GM21367 (cell line): Measurements from ENCODE around the gene DNASE2B.

ENCODE experiments used
- ATAC-seq: cut with Tn5 transposase; IDR thresholded peaks from one replicate; pipeline ENCODE4 v1.9.1; 2021; ENCODE audit not compliant: unreplicated experiment

Gene DNASE2B

DNA sequence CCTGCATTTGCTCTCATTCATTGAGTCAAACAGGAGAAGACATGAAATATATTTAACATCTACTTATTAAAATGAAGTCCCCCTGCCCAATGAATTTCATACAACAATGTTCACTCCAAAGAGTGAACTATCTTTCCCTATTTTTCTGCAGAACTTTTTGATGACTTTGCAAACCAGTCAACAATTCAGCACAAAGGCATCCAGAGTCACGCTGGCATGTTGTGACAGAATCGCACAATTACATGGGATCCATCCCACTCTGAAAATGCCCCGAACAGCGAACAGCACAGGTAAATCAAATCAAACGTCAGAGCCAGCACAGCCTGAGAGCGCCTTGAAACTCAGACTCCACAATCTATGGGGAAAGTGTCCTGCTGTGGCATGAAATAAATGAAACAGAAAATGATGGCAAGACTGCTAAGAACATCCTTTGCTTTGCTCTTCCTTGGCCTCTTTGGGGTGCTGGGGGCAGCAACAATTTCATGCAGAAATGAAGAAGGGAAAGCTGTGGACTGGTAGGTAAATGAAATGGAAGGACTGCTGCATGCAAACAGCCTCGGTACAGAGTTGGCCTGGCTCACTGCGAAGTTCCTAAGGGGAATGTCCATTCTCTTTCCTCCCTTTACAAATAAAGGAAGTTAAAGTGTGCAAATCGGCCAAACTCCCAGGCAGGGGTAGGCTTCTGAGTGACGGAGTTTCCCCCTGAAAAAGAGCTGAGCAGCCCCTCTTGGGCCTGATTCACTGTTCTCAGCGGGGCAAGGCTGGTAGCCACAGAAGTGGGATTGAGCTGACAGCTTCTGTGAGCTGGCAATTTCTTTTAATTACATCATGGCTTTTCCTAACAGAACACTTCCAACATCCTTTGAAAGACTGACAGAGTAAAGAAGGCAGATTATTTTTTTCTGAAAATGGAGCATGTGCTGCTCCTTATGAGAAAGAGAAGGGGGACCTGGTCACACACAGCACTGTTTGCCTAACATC is at the start of gene DNASE2B:
Gene DNASE2B, plus strand, starts transcription at position 310 of the 981 bp plus-strand sequence. Its CDS starts 81 bp downstream, at position 391.
- ATAC-seq: no peak

GRCh38 chr1:84348759-84349158 is 49.5 kb upstream of the DNASE2B start:
- ATAC-seq: no peak

DNA sequence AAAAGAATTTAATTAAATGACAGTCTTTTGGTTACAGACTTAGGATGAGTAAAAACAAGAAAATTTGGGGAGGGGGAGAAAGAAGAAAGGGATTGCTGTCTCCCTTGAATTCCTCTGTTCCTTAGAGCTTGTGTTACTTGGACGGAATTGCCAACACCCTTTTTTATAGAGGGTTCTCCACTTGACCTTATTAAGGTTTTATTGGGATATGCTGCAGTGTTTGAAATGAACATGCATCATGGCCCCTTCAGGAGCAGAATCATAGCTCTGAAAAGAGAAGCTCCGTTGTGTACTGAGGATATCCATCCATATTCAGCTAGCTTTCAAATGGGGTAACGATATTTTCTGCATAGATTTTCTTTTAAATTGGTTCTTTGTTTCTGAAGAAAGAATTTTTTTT is 48.2 kb upstream of the DNASE2B start:
- no peak for ATAC-seq

DNA sequence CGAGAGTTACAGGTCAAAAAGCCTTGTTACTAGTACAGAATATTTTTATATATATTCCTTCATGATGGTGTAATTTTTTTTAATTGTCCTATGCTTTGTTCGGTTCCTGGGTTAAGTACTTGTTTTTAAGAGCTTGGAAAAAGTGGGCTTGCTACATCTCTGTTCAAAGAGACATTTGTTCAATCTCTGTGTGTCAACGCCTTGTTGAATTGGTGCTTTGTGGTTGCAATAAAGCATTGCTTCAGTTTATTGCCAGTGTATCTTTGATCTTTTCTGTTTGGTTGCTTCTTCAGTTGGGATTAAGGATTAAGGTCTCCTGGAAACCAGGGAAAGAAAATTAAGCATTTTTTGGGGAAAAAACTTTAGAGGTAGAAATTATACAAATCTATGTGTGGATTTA is 47.7 kb upstream of the DNASE2B start:
- ATAC-seq: no peak

GRCh38 chr1:84352298-84353106 is 45.8 kb upstream of the DNASE2B start:
- ATAC-seq: no peak

- ATAC-seq: no peak
Observed at GRCh38 chr1:84353695-84354094, 44.6 kb upstream of the DNASE2B start.

DNA sequence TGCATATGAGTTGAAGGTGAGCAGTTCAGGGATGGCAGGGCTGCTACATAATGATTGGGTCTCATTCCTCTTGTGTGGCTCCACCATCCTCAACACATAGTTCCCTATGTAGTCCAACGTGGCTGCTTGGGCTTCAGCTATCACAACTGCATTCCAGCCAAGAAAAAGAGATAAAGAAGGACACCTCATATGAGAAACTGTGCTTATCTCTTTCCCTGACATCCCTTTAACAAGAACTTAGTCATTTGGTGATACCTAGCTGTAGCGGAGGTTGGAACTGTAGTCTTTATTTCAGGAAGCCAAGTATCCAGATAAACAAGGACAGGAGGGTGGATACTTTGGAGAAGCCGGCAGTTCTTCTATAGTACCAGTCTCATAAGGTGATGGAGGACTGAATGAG is 42.7 kb upstream of the DNASE2B start:
- no peak for ATAC-seq

- no peak for ATAC-seq
Observed at GRCh38 chr1:84356881-84357280, 41.4 kb upstream of the DNASE2B start.

- ATAC-seq: no peak
Observed at GRCh38 chr1:84358695-84359094, 39.6 kb upstream of the DNASE2B start.

- ATAC-seq: no peak
Observed at GRCh38 chr1:84360316-84360715, 38.0 kb upstream of the DNASE2B start.

DNA sequence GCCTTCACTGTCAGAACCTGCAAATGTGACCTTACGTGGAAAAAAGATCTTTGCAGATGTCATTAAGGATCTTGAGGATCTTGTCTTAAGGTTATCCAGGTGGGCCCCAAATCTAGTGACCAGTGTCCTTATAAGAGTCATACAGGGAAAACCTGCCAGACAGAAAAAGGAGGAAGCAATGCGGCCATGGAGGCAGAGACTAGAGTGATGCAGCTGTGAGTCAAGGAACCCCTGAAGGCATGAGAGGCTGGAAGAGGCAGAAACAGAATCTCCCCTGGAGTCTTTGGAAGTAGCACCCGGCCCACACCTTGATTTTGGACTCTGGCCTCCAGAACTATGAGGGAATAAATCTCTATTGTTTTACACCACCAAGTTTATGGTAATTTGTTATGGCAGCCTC is 36.5 kb upstream of the DNASE2B start:
- ATAC-seq: no peak

GRCh38 chr1:84363019-84363418 is 35.3 kb upstream of the DNASE2B start:
- ATAC-seq: no peak

- no peak for ATAC-seq
Observed at GRCh38 chr1:84363622-84364021, 34.7 kb upstream of the DNASE2B start.

- no peak for ATAC-seq
Observed at GRCh38 chr1:84365225-84366221, 32.8 kb upstream of the DNASE2B start.

DNA sequence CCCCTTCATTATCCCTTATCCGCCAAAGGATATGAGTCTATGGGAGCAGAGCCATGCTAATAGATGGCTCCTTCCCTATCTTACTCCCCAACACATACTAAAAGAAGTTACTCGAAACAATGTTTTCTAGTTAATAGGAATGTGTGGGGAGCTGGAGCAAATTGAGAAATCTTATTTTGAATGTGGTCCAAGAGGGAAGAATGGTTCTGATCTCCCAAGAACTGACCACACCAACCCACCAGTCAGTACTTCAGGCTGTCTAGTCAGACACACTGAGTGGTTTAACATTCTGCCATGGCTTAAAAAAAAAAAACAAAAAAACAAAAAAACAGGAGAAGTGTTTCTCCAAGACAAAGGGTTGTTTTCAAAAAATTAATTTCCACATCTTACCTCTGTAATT is 31.5 kb upstream of the DNASE2B start:
- ATAC-seq: no peak

DNA sequence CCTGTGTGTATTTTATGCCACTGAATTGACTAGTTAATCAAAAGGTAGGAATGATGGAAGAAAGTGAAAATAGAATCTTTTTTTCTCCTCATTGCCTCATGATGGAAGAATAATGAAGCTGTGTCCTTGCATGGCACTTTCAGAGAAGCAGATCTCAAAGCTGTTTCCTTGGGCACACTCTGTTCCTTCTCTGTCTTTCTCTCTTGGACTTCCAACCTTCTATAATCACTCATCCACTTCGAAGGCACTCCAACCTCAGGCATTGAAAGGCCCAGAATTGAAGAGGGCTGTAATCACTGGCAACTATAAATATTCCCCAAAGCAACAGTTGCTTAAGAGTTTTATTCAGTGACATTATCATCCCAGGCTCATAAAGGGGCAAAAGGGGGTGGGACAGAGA is 31.1 kb upstream of the DNASE2B start:
- ATAC-seq: no peak

- ATAC-seq: no peak
Observed at GRCh38 chr1:84368441-84368840, 29.8 kb upstream of the DNASE2B start.

GRCh38 chr1:84370266-84370665 is 28.0 kb upstream of the DNASE2B start:
- ATAC-seq: no peak

- ATAC-seq: no peak
Observed at GRCh38 chr1:84370831-84371394, 27.4 kb upstream of the DNASE2B start.

GRCh38 chr1:84373436-84374141 is 24.7 kb upstream of the DNASE2B start:
- no peak for ATAC-seq
